ENCODE data around the gene SRCAP.

The SRCAP gene

GRCh38 chr16:30757316-30757715 lies 58.3 kb downstream of the SRCAP start:
- no peaks in the 10 kb centered on the region for H3K9me3 ChIP-seq (ENCODE audit: control insufficient read depth, insufficient read depth, low read depth, low read length)
- H3K4me3 ChIP-seq (ENCODE audit: low read depth, low read length), result no peak overlapping the region
- H3K4me1 ChIP-seq (ENCODE audit: control insufficient read depth, insufficient read depth, low read length), result no peaks in the 10 kb centered on the region; the same call in 1 of the 2 replicates
- H3K27ac ChIP-seq (ENCODE audit: extremely low read depth, low read depth, low read length), result no peak overlapping the region
- POLR2A ChIA-PET, result interaction anchor here (0.9 to 4.9 kb wide), 4 partner anchors 9 to 44 kb away, joined by 3 to 47 read pairs (median 12); partner anchors contain the start of gene PHKG2
- H3K36me3 ChIP-seq (ENCODE audit: control insufficient read depth in 2 of 2, insufficient read depth in 1 of 2, low read length in 2 of 2), result peaks cover 19 to 80% of the 10 kb centered on the region in 2 experiments
- TF ChIP-seq INSM2 (tag by site-specific recombination; IDR thresholded peaks at IDR 0.05) (no peak), PBX3 (CRISPR knock-in tag; IDR thresholded peaks at IDR 0.05) (0 out of 2 replicates have a peak, but pooled peaks have one; percentile 24)
- CTCF ChIA-PET, result interaction anchor here (0.6 kb wide), 2 partner anchors 40 to 57 kb away, joined by 3 read pairs; no protein-coding TSS in a partner anchor

GRCh38 chr16:30758988-30759491 lies 60.1 kb downstream of the SRCAP start:
- H3K36me3 ChIP-seq (ENCODE audit: control insufficient read depth in 2 of 2, insufficient read depth in 1 of 2, low read length in 2 of 2), result peaks cover 13 to 76% of the 10 kb centered on the region in 2 experiments; a peak in 2 of 3 replicates
- ChIA-PET POLR2A (interaction anchor here (0.5 to 4.9 kb wide), 3 partner anchors 11 to 381 kb away, joined by 3 to 47 read pairs (median 9); partner anchors contain the start of gene PHKG2), CTCF (interaction anchor here (1.0 kb wide), 1 partner anchor 18 kb away, joined by 3 read pairs; no protein-coding TSS in a partner anchor)
- no peaks in the 10 kb centered on the region for H3K9me3 ChIP-seq (ENCODE audit: control insufficient read depth, insufficient read depth, low read depth, low read length)
- H3K4me3 ChIP-seq (ENCODE audit: low read depth, low read length), result no peak overlapping the region
- no peak overlapping the region for H3K27ac ChIP-seq (ENCODE audit: extremely low read depth, low read depth, low read length)
- TF ChIP-seq ZNF221 (tag by site-specific recombination; IDR thresholded peaks at IDR 0.05; ENCODE audit: borderline replicate concordance) (no peak), ZNF76 (tag by site-specific recombination; IDR thresholded peaks at IDR 0.05; ENCODE audit: borderline replicate concordance, low read depth) (no peak)
- H3K4me1 ChIP-seq (ENCODE audit: control insufficient read depth, insufficient read depth, low read length), result peaks cover 4% of the 10 kb centered on the region; the same call in 1 of the 2 replicates

- no peak overlapping the region for H3K27ac ChIP-seq (ENCODE audit: extremely low read depth, low read depth, low read length)
- no peak overlapping the region for H3K4me3 ChIP-seq (ENCODE audit: low read depth, low read length)
- CTCF ChIA-PET, result interaction anchor here (0.6 to 1.0 kb wide), 5 partner anchors 17 to 689 kb away, joined by 3 to 4 read pairs (median 3); a partner anchor contains a TSS
- H3K36me3 ChIP-seq (ENCODE audit: control insufficient read depth in 2 of 2, insufficient read depth in 1 of 2, low read length in 2 of 2), result peaks cover 5 to 76% of the 10 kb centered on the region in 2 experiments; a peak in 1 of 3 replicates
- H3K4me1 ChIP-seq (ENCODE audit: control insufficient read depth, insufficient read depth, low read length), result peaks cover 4% of the 10 kb centered on the region; the same call in 1 of the 2 replicates
- no peaks in the 10 kb centered on the region for H3K9me3 ChIP-seq (ENCODE audit: control insufficient read depth, insufficient read depth, low read depth, low read length)
- POLR2A ChIA-PET, result interaction anchor here (0.5 to 4.9 kb wide), 6 partner anchors 9 to 64 kb away, joined by 3 to 47 read pairs (median 5); partner anchors contain the start of gene PHKG2
- TF ChIP-seq ZNF645 (tag by site-specific recombination; IDR thresholded peaks at IDR 0.05), result no peak
- TF ChIP-seq HOXA7 (CRISPR knock-in tag; IDR thresholded peaks at IDR 0.05; ENCODE audit: borderline replicate concordance), result no peak
- TF ChIP-seq ZNF335 (tag by site-specific recombination; conservative IDR thresholded peaks at IDR 0.05), result peak; percentile 53
- no peak for TF ChIP-seq ZNF558 (tag by site-specific recombination; IDR thresholded peaks at IDR 0.05)
- TF ChIP-seq ZNF404 (tag by site-specific recombination; IDR thresholded peaks at IDR 0.05), result no peak
- TF ChIP-seq ZNF280D (tag by site-specific recombination; IDR thresholded peaks at IDR 0.05), result no peak
These were observed 61.1 kb downstream of the SRCAP start for GRCh38 chr16:30760001-30760559.

Measured in HEK293 (cell line).